GM12878 (cell line): ENCODE results near the gene PPP2R3B. TPM values are rescaled to one million over a fixed set of nuclear protein-coding genes. Genes with fewer than 3 reads are reported as not detected.

Experiments
- ATAC-seq: fragments of 200-7000 bp; cut with Tn5 transposase; 3 replicates; pipeline ENCODE4 v1.9.1; 2020; ENCODE audit warnings: mild to moderate bottlenecking, moderate library complexity
- BruUV-seq: library from RNA; stranded (reverse); fragments of 400-500 nt; replicated peaks from 2 replicates; lab custom pipeline; 2021; lab: Mats Ljungman, UMichigan
- CTCF ChIA-PET: fragments of 300-600 bp; sonication (Branson Sonifier 250); formaldehyde crosslinking; extraction: SDS; loops from one replicate; lab custom pipeline; 2021; ENCODE audit warnings: inconsistent platforms; lab: Yijun Ruan, JAX
- POLR2A ChIA-PET: fragments of 350-600 bp; formaldehyde crosslinking; extraction: SDS; loops from one replicate; lab custom pipeline; 2021; ENCODE audit warnings: inconsistent platforms; lab: Charles Lee
- RAD21 ChIA-PET: fragments of 300-600 bp; sonication (Branson Sonifier 250); formaldehyde crosslinking; loops from one replicate; lab custom pipeline; 2023; ENCODE audit warnings: antibody characterized with exemption; ENCODE audit not compliant: unreplicated experiment; lab: Charles Lee
- SMC1A ChIA-PET: fragments of 300-600 bp; sonication (Branson Sonifier 250); formaldehyde crosslinking; loops from one replicate; lab custom pipeline; 2023; ENCODE audit not compliant: unreplicated experiment, uncharacterized antibody; lab: Charles Lee
- DNase-seq: peaks from one replicate; pipeline ENCODE4 v3.0.0-alpha.2; 2011; ENCODE audit warnings: low read depth, low spot score
- FAIRE-seq: peaks from 3 replicates; lab custom pipeline; 2011; peaks lifted over from hg19 to GRCh38; lab: Jason Lieb, UNC
- H2AFZ ChIP-seq: 2 replicates; pipeline ENCODE4 v1.6.0; 2011; ENCODE audit warnings: low read depth, low read length, control low read depth; ENCODE audit not compliant: control insufficient read depth
- H3K27ac ChIP-seq: 2 replicates; pipeline ENCODE4 v1.5.1; 2011; ENCODE audit warnings: control low read depth; ENCODE audit not compliant: control insufficient read depth, insufficient read depth
- H3K27me3 ChIP-seq, 2 experiments: replicated peaks in 1 of 2; 2 replicates each; pipeline versions ENCODE4 v1.6.0 to v1.6.1; 2011; ENCODE audit warnings: low read length in 1 of 2; ENCODE audit not compliant: control insufficient read depth in 2 of 2, insufficient read depth in 2 of 2
- H3K36me3 ChIP-seq, 2 experiments: 2 replicates each; pipeline ENCODE4 v1.5.1; 2011; ENCODE audit warnings: low read length in 1 of 2; ENCODE audit not compliant: control insufficient read depth in 2 of 2, insufficient read depth in 2 of 2
- H3K4me1 ChIP-seq: 2 replicates; pipeline ENCODE4 v1.6.1; 2011; ENCODE audit warnings: mild to moderate bottlenecking, low read length, moderate library complexity, mixed read lengths; ENCODE audit not compliant: control insufficient read depth, insufficient read depth
- H3K4me2 ChIP-seq: 2 replicates; pipeline ENCODE4 v1.6.0; 2011; ENCODE audit warnings: control low read depth; ENCODE audit not compliant: control insufficient read depth, insufficient read depth
- H3K4me3 ChIP-seq: fragments of 200-600 bp; sonication (generic); 2 replicates; pipeline ENCODE4 v1.5.1; 2016
- H3K79me2 ChIP-seq: 2 replicates; pipeline ENCODE4 v1.6.0; 2011; ENCODE audit warnings: low read length; ENCODE audit not compliant: control insufficient read depth, insufficient read depth
- H3K9ac ChIP-seq: 2 replicates; pipeline ENCODE4 v1.8.0; 2011; ENCODE audit warnings: low read length, control low read depth, mixed read lengths; ENCODE audit not compliant: control insufficient read depth, insufficient read depth
- H3K9me3 ChIP-seq: replicated peaks from 3 replicates; pipeline ENCODE4 v1.5.1; 2011; ENCODE audit warnings: mild to moderate bottlenecking, low read length; ENCODE audit not compliant: control insufficient read depth, insufficient read depth
- H4K20me1 ChIP-seq: 2 replicates; pipeline ENCODE4 v1.6.0; 2011; ENCODE audit not compliant: control insufficient read depth, insufficient read depth
- BACH1 ChIP-seq: fragments of 450-650 bp; IDR thresholded peaks from 2 replicates; pipeline ENCODE4 v1.6.1; 2017; ENCODE audit warnings: mild to moderate bottlenecking, borderline replicate concordance
- BCLAF1 ChIP-seq: fragments of 450-650 bp; IDR thresholded peaks from 2 replicates; pipeline ENCODE4 v1.6.1; 2017; ENCODE audit warnings: antibody characterized with exemption, mild to moderate bottlenecking, moderate library complexity
- CHD4 ChIP-seq: fragments of 200-600 bp; sonication (generic); IDR thresholded peaks from 2 replicates; pipeline ENCODE4 v1.6.1; 2016; ENCODE audit warnings: mild to moderate bottlenecking
- E2F4 ChIP-seq: IDR thresholded peaks from 2 replicates; pipeline ENCODE4 v1.6.1; 2012; ENCODE audit warnings: low read depth, low read length, improper control_type of control experiment
- EGR1 ChIP-seq, 2 experiments: IDR thresholded peaks; 1 replicate in 1 of 2; 2 replicates in 1 of 2; pipeline ENCODE4 v1.6.1; 2011 to 2012; ENCODE audit warnings: low read depth in 2 of 2, low read length in 2 of 2, borderline replicate concordance in 1 of 2, mild to moderate bottlenecking in 1 of 2, moderate library complexity in 1 of 2
- HDAC2 ChIP-seq: fragments of 200-600 bp; sonication (generic); IDR thresholded peaks from 2 replicates; pipeline ENCODE4 v1.6.1; 2017
- IRF4 ChIP-seq: IDR thresholded peaks from 2 replicates; pipeline ENCODE4 v1.6.1; 2011; ENCODE audit warnings: low read depth, low read length
- NBN ChIP-seq: fragments of 450-650 bp; IDR thresholded peaks from 2 replicates; pipeline ENCODE4 v1.6.1; 2016
- NFXL1 ChIP-seq: fragments of 450-650 bp; IDR thresholded peaks from 2 replicates; pipeline ENCODE4 v1.6.1; 2017; ENCODE audit warnings: antibody characterized with exemption, mild to moderate bottlenecking, borderline replicate concordance
- NFYA ChIP-seq: IDR thresholded peaks from 2 replicates; pipeline ENCODE4 v1.6.1; 2011; ENCODE audit warnings: low read depth, mild to moderate bottlenecking, low read length, improper control_type of control experiment, borderline replicate concordance
- PBX3 ChIP-seq: IDR thresholded peaks from 2 replicates; pipeline ENCODE4 v1.6.1; 2011; ENCODE audit warnings: mild to moderate bottlenecking, low read depth, low read length, moderate library complexity; ENCODE audit not compliant: insufficient replicate concordance
- PML ChIP-seq: IDR thresholded peaks from 2 replicates; pipeline ENCODE4 v1.6.1; 2012; ENCODE audit warnings: low read length, inconsistent platforms
- RCOR1 ChIP-seq: conservative IDR thresholded peaks from 2 replicates; pipeline ENCODE4 v1.6.1; 2012; ENCODE audit warnings: low read depth, low read length, improper control_type of control experiment
- SUPT20H ChIP-seq: IDR thresholded peaks from 2 replicates; pipeline ENCODE4 v1.6.1; 2011; ENCODE audit warnings: low read depth, mild to moderate bottlenecking, low read length, moderate library complexity, borderline replicate concordance; ENCODE audit not compliant: control insufficient read depth
- TCF12 ChIP-seq: IDR thresholded peaks from 2 replicates; pipeline ENCODE4 v1.6.1; 2011; ENCODE audit warnings: low read depth, mild to moderate bottlenecking, low read length
- ZNF207 ChIP-seq: fragments of 450-650 bp; IDR thresholded peaks from 2 replicates; pipeline ENCODE4 v1.6.1; 2014; ENCODE audit warnings: antibody characterized with exemption, mild to moderate bottlenecking, borderline replicate concordance
- WGBS: methylation state at CpG from one replicate; pipeline ENCODE4 v1.1.6; 2016; ENCODE audit warnings: low lambda C conversion rate; ENCODE audit not compliant: insufficient replicate concordance, insufficient coverage; ENCODE audit errors: missing lambda C conversion rate; 5-methylcytosine and 5-hydroxymethylcytosine counted together
- in situ Hi-C: fragments of 300-500 bp; cut with MboI; formaldehyde crosslinking; loops from 9 replicates; pipeline ENCODE4 v1.14.3; 2018; ENCODE audit warnings: mixed read lengths
- intact Hi-C: fragments of 100-400 bp; cut with micrococcal nuclease; formaldehyde crosslinking; loops from one replicate; pipeline ENCODE4 v1.14.2; 2022; ENCODE audit not compliant: unreplicated experiment
- polyA plus RNA-seq, 11 experiments: library from polyadenylated mRNA; depleted of rRNA in 4 of 11; unstranded in 6 of 11; stranded (reverse) in 5 of 11; fragments of >200 nt; fragmentation: Nextera tagmentation in 4 of 11; fragmentation: Illumina TruSeq in 1 of 11; extraction: Ambion mirVana in 4 of 11; extraction: Trizol in 1 of 11; gene quantifications; 1 replicate in 1 of 11; 2 replicates in 10 of 11; pipeline versions ENCODE4 v1.2.1 to v1.2.3, GENCODE V29; 2011 to 2016; ENCODE audit warnings: inconsistent platforms in 2 of 11, missing spikeins in 2 of 11, low read depth in 1 of 11
- total RNA-seq, 4 experiments: library from RNA; depleted of rRNA in 3 of 4; stranded (reverse); fragments of >200 nt in 3 of 4; fragmentation: Illumina TruSeq in 1 of 4; extraction: Trizol in 1 of 4; gene quantifications; 2 replicates each; pipeline versions ENCODE4 v1.2.1 to v1.2.3, GENCODE V29; 2013 to 2021

PPP2R3B gene
- total and polyA plus RNA-seq, 10 of the 15 experiments (the other 5 are each of a cell fraction or from before 2014, with no cell fraction given), result 0.11 to 34.3 (median 9.7) TPM; not detected in 1

- Histone ChIP-seq H3K9ac (no peak overlapping the region), H4K20me1 (no peaks in the 10 kb centered on the region), H3K4me1 (no peaks in the 10 kb centered on the region), H3K79me2 (no peaks in the 10 kb centered on the region), H3K4me2 (no peak overlapping the region), H3K4me3 (no peak overlapping the region), H3K27ac (no peak overlapping the region), H3K36me3 (no peaks in the 10 kb centered on the region), H3K27me3 (no peaks in the 10 kb centered on the region), H3K9me3 (peaks cover 1% of the 10 kb centered on the region; the same call in 2 of the 3 replicates), H2AFZ (no peak overlapping the region)
- DNase-seq, result no peak
- BruUV-seq, result no TSS peak
- WGBS, result 94% methylated on average over 34 of the region's 38 CpGs
- intact Hi-C loops, result no loop called here
- ATAC-seq, result no peak
- TF ChIP-seq CHD4 (no peak), NFYA (no peak), IRF4 (no peak), NBN (no peak), SUPT20H (no peak), EGR1 (IDR thresholded peaks at IDR 0.05; ENCODE audit: borderline replicate concordance in 1 of 2, low read depth in 2 of 2, low read length in 2 of 2) (no peak), HDAC2 (no peak), NFXL1 (no peak), ZNF207 (no peak), BACH1 (no peak), PML (no peak), E2F4 (no peak), TCF12 (no peak), PBX3 (no peak), BCLAF1 (no peak), RCOR1 (no peak)
- no peak for FAIRE-seq
- SMC1A ChIA-PET, result no interaction called here
- POLR2A ChIA-PET, result no interaction called here
- CTCF ChIA-PET, result no interaction called here
- in situ Hi-C loops, result no loop called here
- RAD21 ChIA-PET, result no interaction called here
Observed at GRCh38 chrX:337331-337831, 49.3 kb downstream of the PPP2R3B start.
